ENCODE data around the gene HMG20B.

HMG20B gene

GRCh38 chr19:3544058-3544376 lies 28.7 kb upstream of the HMG20B start:
- intact Hi-C loops (cut with micrococcal nuclease), result loop anchor here (2.0 kb wide), 1 partner anchor 75 kb away; no protein-coding TSS in a partner anchor
- Mint-ChIP-seq H3K4me1 (ENCODE audit: low read depth) (peaks cover 39% of the 10 kb centered on the region), H3K27ac (no peak overlapping the region), H3K9me3 (no peaks in the 10 kb centered on the region), H3K36me3 (ENCODE audit: low read depth) (peaks cover 93% of the 10 kb centered on the region), H3K27me3 (no peaks in the 10 kb centered on the region), H3K4me3 (no peak overlapping the region)

GRCh38 chr19:3544742-3545668 lies 27.7 kb upstream of the HMG20B start:
- peaks cover 93% of the 10 kb centered on the region for H3K36me3 Mint-ChIP-seq (ENCODE audit: low read depth)
- intact Hi-C loops (cut with micrococcal nuclease), result loop anchor here (2.0 to 5.0 kb wide), 2 partner anchors 74 to 162 kb away; partner anchors contain the start of gene TJP3
- peaks cover 43% of the 10 kb centered on the region for H3K4me1 Mint-ChIP-seq (ENCODE audit: low read depth)
- H3K9me3 Mint-ChIP-seq, result no peaks in the 10 kb centered on the region
- H3K4me3 Mint-ChIP-seq, result no peak overlapping the region
- no peaks in the 10 kb centered on the region for H3K27me3 Mint-ChIP-seq
- H3K27ac Mint-ChIP-seq, result peak overlapping the region; percentile 54

- intact Hi-C loops (cut with micrococcal nuclease), result loop anchor here (2.0 to 5.0 kb wide), 2 partner anchors 73 to 162 kb away; partner anchors contain the start of gene TJP3
- Mint-ChIP-seq H3K27ac (peak overlapping the region; percentile 54), H3K4me3 (no peak overlapping the region)
Observed at GRCh38 chr19:3545669-3546034, 27.1 kb upstream of the HMG20B start.

GRCh38 chr19:3546119-3546518 lies 26.6 kb upstream of the HMG20B start:
- H3K4me1 Mint-ChIP-seq (ENCODE audit: low read depth), result peaks cover 51% of the 10 kb centered on the region
- no peak overlapping the region for H3K27ac Mint-ChIP-seq
- intact Hi-C loops (cut with micrococcal nuclease), result loop anchor here (5.0 kb wide), 1 partner anchor 161 kb away; the partner anchor contains the start of gene TJP3
- no peak overlapping the region for H3K4me3 Mint-ChIP-seq
- H3K27me3 Mint-ChIP-seq, result no peaks in the 10 kb centered on the region
- H3K36me3 Mint-ChIP-seq (ENCODE audit: low read depth), result peaks cover 100% of the 10 kb centered on the region
- H3K9me3 Mint-ChIP-seq, result no peaks in the 10 kb centered on the region

More at GRCh38 chr19:3545669-3546034, 27.1 kb upstream of the HMG20B start:
- Mint-ChIP-seq H3K4me1 (ENCODE audit: low read depth) (peaks cover 47% of the 10 kb centered on the region), H3K36me3 (ENCODE audit: low read depth) (peaks cover 95% of the 10 kb centered on the region), H3K27me3 (no peaks in the 10 kb centered on the region), H3K9me3 (no peaks in the 10 kb centered on the region)

GRCh38 chr19:3547301-3547731 lies 25.4 kb upstream of the HMG20B start:
- Mint-ChIP-seq H3K27me3 (no peaks in the 10 kb centered on the region), H3K4me3 (peak overlapping the region; percentile 26), H3K4me1 (ENCODE audit: low read depth) (peaks cover 62% of the 10 kb centered on the region), H3K36me3 (ENCODE audit: low read depth) (peaks cover 100% of the 10 kb centered on the region), H3K27ac (peak overlapping the region; percentile 39), H3K9me3 (no peaks in the 10 kb centered on the region)
- intact Hi-C loops (cut with micrococcal nuclease), result loop anchor here (5.0 kb wide), 1 partner anchor 160 kb away; the partner anchor contains the start of gene TJP3

GRCh38 chr19:3547767-3548282 lies 24.9 kb upstream of the HMG20B start:
- intact Hi-C loops (cut with micrococcal nuclease), result loop anchor here (5.0 kb wide), 1 partner anchor 159 kb away; the partner anchor contains the start of gene TJP3
- no peak overlapping the region for H3K4me3 Mint-ChIP-seq
- H3K9me3 Mint-ChIP-seq, result no peaks in the 10 kb centered on the region
- peak overlapping the region; percentile 39 for H3K27ac Mint-ChIP-seq
- no peaks in the 10 kb centered on the region for H3K27me3 Mint-ChIP-seq
- peaks cover 100% of the 10 kb centered on the region for H3K36me3 Mint-ChIP-seq (ENCODE audit: low read depth)
- peaks cover 67% of the 10 kb centered on the region for H3K4me1 Mint-ChIP-seq (ENCODE audit: low read depth)

- H3K4me3 Mint-ChIP-seq, result peak overlapping the region; percentile 51
- peaks cover 100% of the 10 kb centered on the region for H3K36me3 Mint-ChIP-seq (ENCODE audit: low read depth)
- intact Hi-C loops (cut with micrococcal nuclease), result loop anchor here (5.0 kb wide), 1 partner anchor 159 kb away; the partner anchor contains the start of gene TJP3
- no peaks in the 10 kb centered on the region for H3K27me3 Mint-ChIP-seq
- H3K9me3 Mint-ChIP-seq, result no peaks in the 10 kb centered on the region
- H3K4me1 Mint-ChIP-seq (ENCODE audit: low read depth), result peaks cover 74% of the 10 kb centered on the region
- H3K27ac Mint-ChIP-seq, result peak overlapping the region; percentile 89
Observed at GRCh38 chr19:3548606-3549005, 24.1 kb upstream of the HMG20B start.

GRCh38 chr19:3549816-3550215 lies 22.9 kb upstream of the HMG20B start:
- H3K27me3 Mint-ChIP-seq, result no peaks in the 10 kb centered on the region
- peak overlapping the region; percentile 89 for H3K27ac Mint-ChIP-seq
- peak overlapping the region; percentile 20 for H3K4me3 Mint-ChIP-seq
- peaks cover 97% of the 10 kb centered on the region for H3K36me3 Mint-ChIP-seq (ENCODE audit: low read depth)
- intact Hi-C loops (cut with micrococcal nuclease), result loop anchor here (5.0 kb wide), 1 partner anchor 157 kb away; the partner anchor contains the start of gene TJP3
- peaks cover 80% of the 10 kb centered on the region for H3K4me1 Mint-ChIP-seq (ENCODE audit: low read depth)
- H3K9me3 Mint-ChIP-seq, result no peaks in the 10 kb centered on the region

- Mint-ChIP-seq H3K27ac (peak overlapping the region; percentile 89), H3K4me1 (ENCODE audit: low read depth) (peaks cover 79% of the 10 kb centered on the region), H3K27me3 (no peaks in the 10 kb centered on the region), H3K9me3 (no peaks in the 10 kb centered on the region), H3K4me3 (peak overlapping the region; percentile 62), H3K36me3 (ENCODE audit: low read depth) (peaks cover 97% of the 10 kb centered on the region)
- intact Hi-C loops (cut with micrococcal nuclease), result no loop called here
Observed at GRCh38 chr19:3550947-3551791, 21.6 kb upstream of the HMG20B start.

GRCh38 chr19:3551792-3552095 lies 21.0 kb upstream of the HMG20B start:
- no peaks in the 10 kb centered on the region for H3K27me3 Mint-ChIP-seq
- peaks cover 97% of the 10 kb centered on the region for H3K36me3 Mint-ChIP-seq (ENCODE audit: low read depth)
- H3K27ac Mint-ChIP-seq, result peak overlapping the region; percentile 89
- intact Hi-C loops (cut with micrococcal nuclease), result no loop called here
- H3K9me3 Mint-ChIP-seq, result no peaks in the 10 kb centered on the region
- H3K4me3 Mint-ChIP-seq, result peak overlapping the region; percentile 62
- H3K4me1 Mint-ChIP-seq (ENCODE audit: low read depth), result peaks cover 81% of the 10 kb centered on the region

GRCh38 chr19:3554254-3555083 lies 18.3 kb upstream of the HMG20B start:
- Mint-ChIP-seq H3K27ac (peak overlapping the region; percentile 89), H3K9me3 (no peaks in the 10 kb centered on the region), H3K4me3 (peak overlapping the region; percentile 95), H3K36me3 (ENCODE audit: low read depth) (peaks cover 73% of the 10 kb centered on the region), H3K4me1 (ENCODE audit: low read depth) (peaks cover 73% of the 10 kb centered on the region), H3K27me3 (no peaks in the 10 kb centered on the region)
- intact Hi-C loops (cut with micrococcal nuclease), result no loop called here

- intact Hi-C loops (cut with micrococcal nuclease), result no loop called here
- Mint-ChIP-seq H3K27ac (peak overlapping the region; percentile 89), H3K4me1 (ENCODE audit: low read depth) (peaks cover 70% of the 10 kb centered on the region), H3K27me3 (no peaks in the 10 kb centered on the region), H3K9me3 (no peaks in the 10 kb centered on the region), H3K36me3 (ENCODE audit: low read depth) (peaks cover 59% of the 10 kb centered on the region), H3K4me3 (peak overlapping the region; percentile 95)
Observed at GRCh38 chr19:3555653-3556422, 16.9 kb upstream of the HMG20B start.

All from dendritic cell treated with granulocyte-macrophage colony-stimulating factor and Interleukin-4, amounts not matched to agents 40 ng/mL and 50 ng/mL, for 4 days (primary cell).